CD4-positive, alpha-beta T cell treated with Interleukin-6 at 100 ng/mL for 8 hours (primary cell): ENCODE data around the gene SGSM1.

Experiments used
- DNase-seq: peaks from one replicate; pipeline ENCODE4 v3.0.0-alpha.2; 2020; ENCODE audit warnings: mixed read lengths, low spot score

Gene SGSM1

GRCh38 chr22:24806663-24807001 lies 621 bp downstream of the SGSM1 start:
- no peak for DNase-seq

DNA sequence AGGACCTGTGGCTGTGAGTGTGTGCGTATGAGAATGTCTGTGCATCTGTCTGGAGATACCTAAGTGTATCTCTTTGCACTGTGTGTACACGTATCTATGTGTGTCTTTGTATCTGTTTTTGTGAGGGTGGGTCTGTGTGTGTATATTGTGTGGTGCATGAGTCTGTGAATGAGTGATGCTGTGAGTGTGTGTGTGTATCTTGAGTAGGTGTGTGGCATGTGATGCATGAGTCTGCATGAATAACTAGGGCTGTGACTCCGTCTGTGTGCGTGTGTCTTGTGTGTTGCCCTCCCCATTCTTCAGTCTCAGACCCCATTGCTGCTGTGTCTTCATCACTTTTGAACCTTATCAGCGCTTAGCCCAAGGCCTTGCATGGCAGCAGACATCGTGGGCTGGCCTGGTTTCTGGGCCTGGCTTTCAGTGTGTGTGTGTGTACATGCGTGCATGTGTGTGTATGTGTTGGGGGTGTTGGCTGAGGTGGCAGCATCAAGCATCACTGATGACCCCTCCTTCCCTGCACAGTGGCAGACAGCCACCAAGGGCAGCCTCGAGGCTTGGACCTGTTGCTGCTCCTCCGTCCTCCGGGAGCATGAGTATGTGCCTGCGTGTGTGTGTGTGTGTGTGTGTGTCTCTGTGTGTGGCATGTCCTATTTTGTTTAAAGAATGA lies 1.4 kb downstream of the SGSM1 start:
- no peak for DNase-seq

- DNase-seq = no peak
Observed at GRCh38 chr22:24809331-24809730, 3.3 kb downstream of the SGSM1 start.

DNA sequence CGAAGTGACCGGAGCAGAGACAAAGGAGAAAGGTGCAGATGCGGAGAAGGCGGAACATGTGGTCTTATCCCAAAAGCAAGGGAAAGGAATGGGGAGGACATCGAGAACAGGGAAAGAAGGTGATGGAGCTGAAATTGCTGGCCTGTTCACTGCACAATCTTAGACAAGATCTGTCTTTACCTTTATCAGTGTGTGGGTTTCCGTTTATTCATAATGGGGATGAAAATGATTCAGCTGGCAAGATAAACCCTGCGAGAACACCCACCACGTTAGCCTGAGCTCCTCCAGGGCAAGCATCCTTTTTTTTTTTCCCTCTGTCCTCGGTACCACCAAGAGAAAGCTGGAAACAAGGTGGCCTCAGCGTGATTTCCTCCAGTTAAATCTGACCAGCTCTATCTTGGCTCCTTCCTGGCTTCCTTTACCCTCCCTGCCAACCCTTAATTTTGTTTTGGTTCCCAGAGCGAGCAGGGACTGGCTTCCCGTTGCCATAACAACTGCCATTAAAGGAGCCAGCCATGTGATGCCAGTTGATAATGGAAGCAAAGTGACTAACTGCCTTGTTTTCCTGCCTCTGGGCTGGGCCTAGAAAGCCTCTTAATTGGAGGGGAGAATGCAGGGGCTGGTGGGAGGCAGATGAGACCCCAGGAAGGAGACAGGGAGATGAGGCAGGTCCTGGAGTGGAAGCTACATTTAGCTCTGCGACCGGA lies 4.2 kb downstream of the SGSM1 start:
- no peak for DNase-seq

DNA sequence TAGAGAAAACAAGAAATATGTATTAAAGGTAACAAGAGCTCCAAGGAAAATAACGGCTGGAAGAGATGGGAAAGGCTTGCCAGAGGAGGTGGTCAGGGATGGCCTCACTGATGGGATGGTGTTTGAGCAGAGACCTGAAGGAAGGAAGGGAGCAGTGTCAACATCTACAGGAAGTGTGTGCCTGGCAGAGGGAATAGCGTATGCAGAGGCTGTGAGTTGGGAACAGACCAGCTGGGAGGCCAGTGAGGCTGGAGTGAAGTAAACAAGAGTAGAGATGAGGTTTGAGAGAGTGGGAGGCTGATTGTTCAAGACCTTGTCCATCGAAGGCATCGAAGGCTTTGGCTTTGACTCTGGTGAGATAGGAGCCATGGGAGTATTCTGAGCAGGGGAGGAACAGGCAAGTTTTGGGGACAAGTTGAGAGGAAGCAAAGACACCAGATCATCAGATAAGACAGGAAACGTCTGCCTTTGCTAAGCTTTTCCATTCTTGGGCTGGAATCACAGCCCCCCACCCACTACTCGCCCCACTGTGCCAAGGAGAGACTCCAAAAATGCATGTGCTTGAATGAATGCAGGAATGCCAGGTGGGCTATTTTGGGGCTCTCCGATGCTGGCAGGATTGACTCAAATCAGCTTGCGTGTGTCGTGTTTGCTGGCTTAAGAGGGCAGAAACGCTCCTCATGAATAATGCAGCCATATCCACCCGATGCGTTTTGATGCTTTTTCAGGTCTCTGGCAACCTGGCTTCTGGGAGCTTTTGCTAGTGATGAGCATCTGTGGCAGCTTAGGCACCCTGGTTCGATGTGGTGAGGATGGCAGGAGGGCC lies 7.2 kb downstream of the SGSM1 start:
- DNase-seq = no peak

DNA sequence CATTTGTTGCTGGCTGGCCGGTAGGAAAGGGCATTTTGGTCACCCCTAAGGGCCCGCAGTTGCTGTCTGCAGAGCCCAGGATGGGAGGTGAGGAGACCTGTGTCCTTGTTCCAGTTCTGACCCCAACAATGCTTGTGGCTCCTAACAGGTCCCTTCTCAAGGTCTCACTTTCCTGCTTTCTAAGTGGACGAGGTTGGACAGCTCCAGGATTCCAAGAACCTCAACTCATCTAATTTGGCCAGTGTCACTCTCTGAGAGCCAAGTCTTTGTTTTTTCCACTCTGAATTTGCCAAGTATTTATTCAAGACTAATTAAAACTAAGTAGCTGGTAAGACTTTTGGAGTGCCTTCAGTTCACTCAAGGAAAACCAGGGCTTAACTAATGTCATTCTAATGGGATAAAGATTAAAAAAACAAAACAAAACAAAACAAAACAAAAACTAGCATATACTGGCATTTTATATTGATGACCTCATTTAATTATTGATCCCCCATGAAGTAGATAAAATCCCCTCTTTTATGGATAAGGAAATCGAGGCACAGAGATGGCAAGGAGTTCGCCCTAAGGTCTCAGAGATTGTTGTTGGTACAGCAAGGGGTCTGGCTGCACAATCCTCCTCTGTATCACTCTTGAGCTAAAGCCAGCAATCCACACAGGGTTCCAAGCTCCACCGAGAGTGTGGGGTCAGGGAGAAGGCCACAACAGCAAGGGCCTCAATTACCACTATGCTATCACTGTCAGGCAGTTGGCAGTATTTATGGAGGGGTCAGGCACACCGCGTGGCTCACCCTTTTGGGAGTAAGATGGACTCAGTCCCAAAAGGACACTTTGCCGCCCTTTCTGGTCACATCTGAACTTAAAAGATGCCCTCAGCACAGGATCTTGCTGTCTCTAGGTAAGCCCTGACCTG lies 8.1 kb downstream of the SGSM1 start:
- DNase-seq = no peak

- DNase-seq = no peak
Observed at GRCh38 chr22:24816806-24817205, 10.8 kb downstream of the SGSM1 start.

DNA sequence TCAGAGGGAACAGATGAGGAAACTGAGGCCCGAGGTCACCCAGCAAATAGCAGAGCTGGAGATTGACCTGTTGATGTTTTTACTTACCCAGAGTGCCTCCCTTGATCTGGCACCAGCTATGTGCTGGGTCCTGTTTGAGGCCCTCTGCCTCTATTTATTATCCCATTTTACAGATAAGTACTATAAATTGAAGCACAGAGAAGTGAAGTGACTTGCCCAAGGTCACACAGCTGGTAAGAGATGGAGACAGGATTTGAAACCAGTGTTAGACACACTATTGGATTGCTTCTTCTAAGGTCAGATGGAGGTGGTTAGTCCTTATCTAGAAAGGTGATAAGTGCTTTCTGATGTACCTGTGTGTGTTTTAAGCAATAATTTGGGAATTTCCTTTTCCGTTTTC lies 13.5 kb downstream of the SGSM1 start:
- DNase-seq = no peak

GRCh38 chr22:24819911-24820461 lies 14.0 kb downstream of the SGSM1 start:
- DNase-seq = no peak

DNA sequence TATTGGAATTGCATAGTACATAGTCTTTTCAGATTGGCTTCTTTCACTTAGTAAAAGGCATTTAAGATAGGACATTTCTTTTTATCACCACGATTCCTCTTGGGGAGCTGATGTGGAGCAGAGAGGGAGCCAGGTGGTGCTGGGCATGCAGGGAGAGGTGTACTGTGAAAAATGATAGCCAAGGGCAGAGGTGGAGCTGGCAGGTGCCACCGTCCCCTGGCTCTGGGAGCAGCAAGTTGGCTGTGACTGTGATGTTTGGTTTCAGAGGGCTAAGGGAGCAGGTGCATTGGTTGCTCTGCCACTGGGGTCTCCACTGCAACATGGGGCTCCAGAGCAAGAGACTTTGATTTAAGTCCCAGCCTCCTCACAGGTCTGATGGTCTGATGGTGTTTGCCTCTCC lies 16.5 kb downstream of the SGSM1 start:
- no peak for DNase-seq

DNA sequence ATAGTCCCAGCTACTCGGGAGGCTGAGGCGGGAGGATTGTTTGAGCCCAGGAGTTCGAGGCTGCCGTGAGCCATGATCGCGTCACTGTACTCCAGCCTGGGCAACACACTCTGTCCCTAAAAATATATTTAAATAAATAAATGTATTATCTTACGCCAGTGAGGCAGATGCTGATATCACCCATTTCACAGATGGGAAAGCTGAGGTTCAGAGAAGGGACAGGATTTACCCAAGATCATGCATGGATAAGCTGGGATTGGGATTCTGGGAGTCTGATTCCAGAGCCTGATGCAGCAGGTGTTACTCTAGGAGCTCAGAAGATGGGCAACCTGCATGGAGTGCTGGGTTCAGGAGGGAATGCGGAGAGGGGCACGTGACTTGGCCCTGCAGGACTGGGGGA lies 17.8 kb downstream of the SGSM1 start:
- DNase-seq = no peak

DNA sequence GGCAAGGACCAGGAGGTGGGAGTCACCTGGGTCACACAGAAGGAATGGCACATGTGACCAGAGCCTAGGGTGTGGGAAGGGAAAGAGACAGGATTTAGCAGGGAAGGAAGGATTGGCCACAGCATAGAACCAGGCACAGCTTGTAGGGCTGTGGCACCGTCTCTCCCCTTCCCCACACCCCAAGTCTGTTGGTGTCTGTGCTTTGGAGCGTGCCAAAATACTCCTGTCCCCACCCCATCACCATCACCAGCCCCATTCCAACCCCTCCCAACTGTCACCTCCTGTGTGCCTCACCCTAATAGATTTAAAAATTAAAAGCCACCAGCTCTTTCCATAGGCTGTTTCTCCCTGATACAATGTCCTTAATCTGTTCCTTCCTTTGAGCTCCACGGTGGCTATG lies 18.2 kb downstream of the SGSM1 start:
- no peak for DNase-seq

DNA sequence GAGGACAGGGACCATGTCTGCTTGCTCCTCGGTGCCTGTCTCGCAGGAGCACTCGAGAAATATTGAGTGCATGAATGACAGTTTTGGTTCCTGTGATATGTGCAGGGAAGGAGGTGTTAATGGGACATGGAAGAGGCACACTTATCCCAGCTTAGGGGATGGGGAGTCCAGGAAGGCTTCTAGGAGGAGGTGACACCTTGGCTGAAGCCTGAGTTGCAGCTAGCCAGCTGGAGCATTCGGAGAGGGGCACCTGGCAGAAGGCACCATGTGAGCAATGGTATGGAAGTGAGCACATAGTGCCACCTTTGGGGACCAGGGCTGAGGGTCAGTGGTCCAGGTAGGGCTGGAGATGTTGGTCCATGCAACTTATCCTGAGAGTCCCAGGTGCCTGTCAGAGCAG lies 18.9 kb downstream of the SGSM1 start:
- DNase-seq = no peak

- DNase-seq = no peak
Observed at GRCh38 chr22:24826710-24827285, 20.8 kb downstream of the SGSM1 start.

GRCh38 chr22:24827296-24827695 lies 21.3 kb downstream of the SGSM1 start:
- DNase-seq = no peak

DNA sequence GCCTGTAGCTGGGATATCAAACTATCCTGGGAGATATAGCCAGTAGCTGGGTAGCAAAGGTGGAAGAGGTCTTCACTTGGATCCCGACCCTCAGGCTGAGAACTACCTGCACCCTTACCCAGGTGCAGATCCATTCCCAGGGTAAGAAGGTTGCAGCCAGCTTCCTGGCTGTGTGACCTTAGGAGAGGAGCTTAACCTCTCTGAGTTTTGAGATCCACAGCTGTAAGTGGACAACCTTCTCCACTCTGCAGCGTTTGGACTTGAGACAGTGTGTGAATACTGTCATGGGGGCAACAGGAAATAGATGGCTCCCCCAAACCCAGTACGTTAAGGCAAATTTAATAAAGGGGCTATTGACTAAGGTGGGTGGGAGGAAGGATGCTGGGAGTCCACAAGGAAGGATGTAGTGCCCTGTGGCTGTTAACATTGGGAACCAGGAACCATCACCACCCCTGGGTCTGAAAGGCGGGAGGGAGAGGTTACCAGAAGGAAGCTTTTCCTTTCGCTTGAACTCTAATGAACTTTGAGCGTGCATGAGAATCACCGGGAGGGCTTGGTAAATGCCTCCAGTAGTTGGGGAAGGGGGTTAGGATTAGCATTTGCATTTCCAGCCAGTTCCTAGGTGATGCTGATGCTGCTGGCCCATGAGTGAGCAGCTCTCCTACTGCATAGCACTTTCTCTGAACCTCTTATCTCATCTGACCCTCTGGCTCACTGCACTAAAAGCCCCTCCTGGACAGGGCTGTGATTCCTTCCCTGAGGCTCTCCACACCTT lies 24.4 kb downstream of the SGSM1 start:
- DNase-seq = no peak

DNA sequence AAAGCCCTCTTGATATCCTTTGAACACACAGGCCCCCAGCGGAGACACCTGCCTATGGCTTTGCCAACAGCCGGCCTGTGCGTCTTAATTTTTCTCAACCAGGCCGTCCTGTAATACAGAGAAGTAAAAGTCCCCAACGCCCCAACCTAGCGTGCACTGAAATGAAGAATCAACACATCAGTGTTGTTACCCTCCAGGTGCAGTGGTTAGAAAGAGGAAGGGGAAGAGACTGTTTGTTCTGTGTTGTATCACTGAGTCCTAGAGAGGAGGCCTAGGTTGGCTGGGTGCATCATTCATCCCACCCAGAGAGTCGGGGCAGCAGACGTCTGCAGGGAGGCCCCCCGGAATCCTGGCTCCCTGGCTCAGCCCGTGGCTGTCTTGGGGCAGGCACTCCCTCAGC lies 25.7 kb downstream of the SGSM1 start:
- no peak for DNase-seq

DNA sequence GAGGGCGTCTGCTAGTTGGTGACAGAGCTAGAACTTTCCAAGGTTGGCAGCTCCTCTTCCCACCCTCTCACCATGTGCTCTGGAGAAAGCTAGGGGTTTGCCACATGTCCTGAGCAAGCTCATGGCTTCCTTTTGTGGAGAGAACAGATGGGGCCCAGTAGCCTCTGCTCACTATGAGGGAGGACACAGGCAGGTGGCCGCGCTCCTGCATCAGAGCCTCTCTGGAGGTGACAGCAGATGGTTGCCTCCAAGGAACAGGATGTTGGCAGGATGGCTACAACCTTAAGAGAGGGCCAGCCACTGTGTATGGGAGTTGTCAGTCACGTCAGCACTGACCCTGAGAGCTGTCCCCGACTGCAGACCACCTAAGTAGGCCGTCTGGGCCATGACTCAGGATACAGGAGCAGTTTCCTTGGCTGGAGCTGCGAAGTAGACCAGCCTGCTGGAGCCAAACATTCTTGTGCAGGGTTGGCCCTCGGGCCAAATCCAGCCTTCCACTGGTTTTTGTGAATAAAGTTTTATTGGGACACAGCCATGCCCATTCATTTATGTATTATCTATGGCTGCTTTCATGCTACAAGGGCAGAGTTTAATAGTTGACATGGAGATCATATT lies 28.0 kb downstream of the SGSM1 start:
- no peak for DNase-seq

GRCh38 chr22:24834845-24835570 lies 29.0 kb downstream of the SGSM1 start:
- no peak for DNase-seq

GRCh38 chr22:24836282-24836681 lies 30.3 kb downstream of the SGSM1 start:
- no peak for DNase-seq
